Chondrocyte (in vitro differentiated cells): ENCODE measurements around the gene ALK. TPM values are rescaled to one million over a fixed set of nuclear protein-coding genes. Genes with fewer than 3 reads are reported as not detected.

Source experiments
- DNase-seq: peaks from one replicate; pipeline ENCODE4 v3.0.0; 2021; ENCODE audit warnings: mixed read lengths, low spot score
- H3K27ac Mint-ChIP-seq: one replicate; pipeline ENCODE4 v1.8.0; 2021; ENCODE audit warnings: mild to moderate bottlenecking, moderate library complexity, mixed read lengths; ENCODE audit not compliant: unreplicated experiment
- H3K27me3 Mint-ChIP-seq: 2 replicates; pipeline ENCODE4 v1.8.0; 2021; ENCODE audit warnings: low read depth, mixed read lengths
- H3K36me3 Mint-ChIP-seq: 2 replicates; pipeline ENCODE4 v1.8.0; 2021; ENCODE audit warnings: low read depth, mixed read lengths
- H3K4me1 Mint-ChIP-seq: 2 replicates; pipeline ENCODE4 v1.8.0; 2021; ENCODE audit warnings: low read depth, mild to moderate bottlenecking, mixed read lengths
- H3K4me3 Mint-ChIP-seq: one replicate; pipeline ENCODE4 v1.8.0; 2021; ENCODE audit warnings: mild to moderate bottlenecking, moderate library complexity, mixed read lengths; ENCODE audit not compliant: unreplicated experiment
- H3K9me3 Mint-ChIP-seq: 2 replicates; pipeline ENCODE4 v1.8.0; 2021; ENCODE audit warnings: low read depth, mixed read lengths
- total RNA-seq: library from RNA; stranded (reverse); gene quantifications from 3 replicates; pipeline ENCODE4 v1.2.1, GENCODE V29; 2021
- TF ChIP-seq, protein P1 (sequence below): fragments of 200-600 bp; sonication (generic); IDR thresholded peaks from 2 replicates; pipeline ENCODE4 v1.5.0; 2021; ENCODE audit warnings: antibody characterized with exemption, mild to moderate bottlenecking, moderate library complexity

Gene ALK
- total RNA-seq, 1 donor from 2014 or later: 0.07 TPM

GRCh38 chr2:29879456-29879855 is 41.9 kb downstream of the ALK start:
- peaks cover 5% of the 10 kb centered on the region for H3K9me3 Mint-ChIP-seq
- H3K4me3 Mint-ChIP-seq: no peak overlapping the region
- H3K27me3 Mint-ChIP-seq: peaks cover 12% of the 10 kb centered on the region
- TF ChIP-seq, protein P1, sequence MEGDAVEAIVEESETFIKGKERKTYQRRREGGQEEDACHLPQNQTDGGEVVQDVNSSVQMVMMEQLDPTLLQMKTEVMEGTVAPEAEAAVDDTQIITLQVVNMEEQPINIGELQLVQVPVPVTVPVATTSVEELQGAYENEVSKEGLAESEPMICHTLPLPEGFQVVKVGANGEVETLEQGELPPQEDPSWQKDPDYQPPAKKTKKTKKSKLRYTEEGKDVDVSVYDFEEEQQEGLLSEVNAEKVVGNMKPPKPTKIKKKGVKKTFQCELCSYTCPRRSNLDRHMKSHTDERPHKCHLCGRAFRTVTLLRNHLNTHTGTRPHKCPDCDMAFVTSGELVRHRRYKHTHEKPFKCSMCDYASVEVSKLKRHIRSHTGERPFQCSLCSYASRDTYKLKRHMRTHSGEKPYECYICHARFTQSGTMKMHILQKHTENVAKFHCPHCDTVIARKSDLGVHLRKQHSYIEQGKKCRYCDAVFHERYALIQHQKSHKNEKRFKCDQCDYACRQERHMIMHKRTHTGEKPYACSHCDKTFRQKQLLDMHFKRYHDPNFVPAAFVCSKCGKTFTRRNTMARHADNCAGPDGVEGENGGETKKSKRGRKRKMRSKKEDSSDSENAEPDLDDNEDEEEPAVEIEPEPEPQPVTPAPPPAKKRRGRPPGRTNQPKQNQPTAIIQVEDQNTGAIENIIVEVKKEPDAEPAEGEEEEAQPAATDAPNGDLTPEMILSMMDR: no peak
- no peak overlapping the region for H3K27ac Mint-ChIP-seq
- H3K4me1 Mint-ChIP-seq: no peaks in the 10 kb centered on the region
- no peaks in the 10 kb centered on the region for H3K36me3 Mint-ChIP-seq
- DNase-seq: no peak

DNA sequence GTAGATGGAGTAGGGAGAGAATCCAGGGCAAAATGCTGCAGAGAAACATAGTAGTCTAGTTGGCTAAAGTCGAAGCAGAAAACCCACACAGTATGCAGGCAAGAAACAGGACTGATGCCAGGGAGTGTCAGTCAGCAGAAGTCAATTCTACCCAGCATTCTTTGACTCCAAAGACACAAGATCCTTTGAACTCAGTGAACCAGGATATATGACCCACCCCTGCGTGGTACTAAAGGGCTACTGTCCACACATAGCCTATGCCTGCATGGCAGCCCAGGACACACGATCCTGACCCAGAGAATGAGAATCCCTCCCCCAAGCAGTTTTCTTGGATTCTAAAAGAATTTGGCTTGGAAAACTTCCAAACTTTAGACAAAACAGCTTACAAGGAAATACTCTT is 42.5 kb downstream of the ALK start:
- Mint-ChIP-seq H3K9me3 (no peaks in the 10 kb centered on the region), H3K4me3 (no peak overlapping the region), H3K27me3 (peaks cover 14% of the 10 kb centered on the region), H3K36me3 (no peaks in the 10 kb centered on the region), H3K27ac (no peak overlapping the region), H3K4me1 (no peaks in the 10 kb centered on the region)
- DNase-seq: no peak
- TF ChIP-seq, protein P1: no peak

DNA sequence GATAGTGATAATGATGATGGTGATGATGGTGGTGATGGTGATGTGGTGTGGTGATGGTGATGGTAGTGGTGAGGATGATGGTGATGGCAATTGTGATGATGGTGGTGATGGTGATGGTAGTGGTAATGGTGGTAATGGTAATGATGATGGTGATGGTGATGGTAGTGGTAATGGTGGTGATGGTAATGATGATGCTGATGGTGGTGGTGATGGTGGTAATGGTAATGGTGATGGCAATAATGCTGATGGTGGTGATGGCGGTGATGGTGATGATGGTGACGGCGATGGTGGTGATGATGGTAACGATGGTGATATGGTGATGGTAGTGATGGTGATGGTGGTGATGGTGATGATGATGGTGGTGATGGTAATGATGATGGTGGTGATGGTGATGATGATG is 45.0 kb downstream of the ALK start:
- no peak overlapping the region for H3K27ac Mint-ChIP-seq
- H3K4me3 Mint-ChIP-seq: no peak overlapping the region
- H3K27me3 Mint-ChIP-seq: peaks cover 12% of the 10 kb centered on the region
- H3K9me3 Mint-ChIP-seq: no peaks in the 10 kb centered on the region
- no peak for DNase-seq
- TF ChIP-seq, protein P1: no peak
- H3K4me1 Mint-ChIP-seq: no peaks in the 10 kb centered on the region
- H3K36me3 Mint-ChIP-seq: no peaks in the 10 kb centered on the region

DNA sequence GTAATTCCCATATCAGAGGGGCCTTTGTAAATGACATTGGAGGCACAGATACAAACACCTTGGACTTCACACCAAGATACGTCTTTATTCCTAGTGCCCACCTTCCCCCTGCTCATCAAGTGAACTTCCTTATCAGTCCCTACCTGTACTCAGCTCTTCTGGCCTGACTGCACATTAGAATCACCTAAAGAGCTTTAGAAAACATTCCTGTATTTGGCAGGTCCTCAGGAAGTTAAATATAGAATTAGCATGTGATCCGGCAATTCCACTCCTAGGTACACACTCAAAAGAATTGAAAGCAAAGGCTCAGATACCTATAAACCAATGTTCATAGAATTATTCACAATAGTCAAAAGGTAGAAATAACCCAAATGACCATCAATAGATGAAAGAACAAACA is 46.6 kb downstream of the ALK start:
- TF ChIP-seq, protein P1: no peak
- H3K36me3 Mint-ChIP-seq: no peaks in the 10 kb centered on the region
- H3K27ac Mint-ChIP-seq: no peak overlapping the region
- no peaks in the 10 kb centered on the region for H3K9me3 Mint-ChIP-seq
- H3K27me3 Mint-ChIP-seq: peaks cover 10% of the 10 kb centered on the region
- H3K4me3 Mint-ChIP-seq: no peak overlapping the region
- no peaks in the 10 kb centered on the region for H3K4me1 Mint-ChIP-seq
- DNase-seq: no peak

GRCh38 chr2:29872870-29873269 is 48.5 kb downstream of the ALK start:
- Mint-ChIP-seq H3K9me3 (no peaks in the 10 kb centered on the region), H3K4me1 (no peaks in the 10 kb centered on the region), H3K4me3 (no peak overlapping the region), H3K27me3 (peaks cover 9% of the 10 kb centered on the region), H3K27ac (no peak overlapping the region), H3K36me3 (no peaks in the 10 kb centered on the region)
- no peak for DNase-seq
- TF ChIP-seq, protein P1: no peak
